ENCODE data around the gene CRYGA. TPM values are rescaled to one million over a fixed set of nuclear protein-coding genes. Genes with fewer than 3 reads are reported as not detected.
"Not testable (repeated sequence)": the region's sequence is repeated elsewhere in the genome, so short reads cannot be mapped to it uniquely, and the experiment has no call there.

CRYGA gene
- total RNA-seq, 1 donor from 2014 or later, result not detected

- intact Hi-C loops (cut with micrococcal nuclease), result no loop called here
- H3K4me3 ChIP-seq, result no peak overlapping the region
- H3K4me1 ChIP-seq, result no peaks in the 10 kb centered on the region
- peaks cover 60% of the 10 kb centered on the region for H3K27me3 ChIP-seq (ENCODE audit: low read depth)
- no peak for TF ChIP-seq CTCF (IDR thresholded peaks at IDR 0.05; ENCODE audit: borderline replicate concordance)
- no peak overlapping the region for H3K27ac ChIP-seq (replicated peaks)
- H3K9me3 ChIP-seq (replicated peaks), result no peaks in the 10 kb centered on the region
- DNase-seq, result no peak
- no peaks in the 10 kb centered on the region for H3K36me3 ChIP-seq
These were observed 50.4 kb downstream of the CRYGA start for GRCh38 chr2:208112969-208113368.

GRCh38 chr2:208112273-208112745 lies 51.1 kb downstream of the CRYGA start:
- H3K36me3 ChIP-seq; H3K27ac ChIP-seq (replicated peaks); intact Hi-C loops (cut with micrococcal nuclease); H3K4me1 ChIP-seq; H3K4me3 ChIP-seq; H3K9me3 ChIP-seq (replicated peaks); DNase-seq: not testable (repeated sequence)
- H3K27me3 ChIP-seq (ENCODE audit: low read depth), result peaks cover 63% of the 10 kb centered on the region

Other genes with a start within 250 kb of the CRYGA start
- gene PLEKHM3, start 138.1 kb downstream of the CRYGA start, total RNA-seq, result 12.9 TPM
- not detected for gene CRYGD, start 39.1 kb downstream of the CRYGA start, total RNA-seq
- gene CRYGC, start 33.8 kb downstream of the CRYGA start, total RNA-seq, result not detected
- gene CRYGB, start 17.4 kb downstream of the CRYGA start, total RNA-seq, result not detected
- gene C2orf80, start 26.4 kb upstream of the CRYGA start, total RNA-seq, result not detected
- 38.4 TPM for gene IDH1, start 91.5 kb upstream of the CRYGA start, total RNA-seq
- gene PIKFYVE, start 102.7 kb upstream of the CRYGA start, total RNA-seq, result 13.9 TPM
- gene PTH2R, start 243.2 kb upstream of the CRYGA start, total RNA-seq, result not detected

Data from left ventricle myocardium inferior (tissue), 1 donor.